A549 (cell line): ENCODE data around the gene TMEM145. TPM values are rescaled to one million over a fixed set of nuclear protein-coding genes. Genes with fewer than 3 reads are reported as not detected.

Experiments
- ATAC-seq, 2 experiments: fragments of 200-7000 bp in 1 of 2; fragments of >200 bp in 1 of 2; cut with Nextera tagmentation in 1 of 2; cut with Tn5 transposase in 1 of 2; 3 replicates each; pipeline versions ENCODE4 v1.8.0 to v1.9.1; 2018 to 2020; ENCODE audit warnings: mild to moderate bottlenecking in 1 of 2, moderate library complexity in 1 of 2
- CTCF ChIA-PET: fragments of 300-600 bp; sonication (Branson Sonifier 250); formaldehyde crosslinking; extraction: SDS; loops from one replicate; lab custom pipeline; 2021; ENCODE audit warnings: antibody characterized with exemption, inconsistent platforms; lab: Yijun Ruan, JAX
- POLR2A ChIA-PET: fragments of 350-600 bp; formaldehyde crosslinking; extraction: SDS; loops from one replicate; lab custom pipeline; 2021; ENCODE audit warnings: antibody characterized with exemption, inconsistent platforms; lab: Yijun Ruan, JAX
- DNase-seq, 2 experiments: peaks; one replicate each; pipeline versions ENCODE4 v3.0.0 to v3.0.0-alpha.2; 2011 to 2016; ENCODE audit warnings: low read depth in 1 of 2, low spot score in 1 of 2
- FAIRE-seq: peaks from 2 replicates; lab custom pipeline; 2011; peaks lifted over from hg19 to GRCh38; lab: Jason Lieb, UNC
- H3K27ac ChIP-seq, 2 experiments: fragments of >200 bp; sonication (Bioruptor Twin); formaldehyde crosslinking; 3 replicates each; pipeline ENCODE4 v1.5.1; 2016 to 2017
- H3K4me1 ChIP-seq: fragments of >200 bp; sonication (Bioruptor Twin); formaldehyde crosslinking; 3 replicates; pipeline ENCODE4 v1.6.1; 2016
- H3K4me2 ChIP-seq: fragments of >200 bp; sonication (Bioruptor Twin); formaldehyde crosslinking; 3 replicates; pipeline ENCODE4 v1.6.1; 2016
- H3K4me3 ChIP-seq: fragments of >200 bp; sonication (Bioruptor Twin); formaldehyde crosslinking; 3 replicates; pipeline ENCODE4 v1.5.1; 2016
- H3K9me3 ChIP-seq: fragments of >200 bp; sonication (Bioruptor Twin); formaldehyde crosslinking; 3 replicates; pipeline ENCODE4 v1.6.1; 2016
- CHD4 ChIP-seq: fragments of 200-600 bp; sonication (generic); IDR thresholded peaks from 2 replicates; pipeline ENCODE4 v1.6.1; 2016; ENCODE audit warnings: antibody characterized with exemption, mild to moderate bottlenecking, borderline replicate concordance
- JUN ChIP-seq, 2 experiments: fragments of >200 bp; sonication (Bioruptor Twin); formaldehyde crosslinking; IDR thresholded peaks; 2 replicates in 1 of 2; 3 replicates in 1 of 2; pipeline ENCODE4 v1.6.1; 2016 to 2017
- JUNB ChIP-seq: fragments of >200 bp; sonication (Bioruptor Twin); formaldehyde crosslinking; IDR thresholded peaks from 2 replicates; pipeline ENCODE4 v1.6.1; 2016
- KDM5A ChIP-seq: fragments of 200-600 bp; sonication (generic); IDR thresholded peaks from 2 replicates; pipeline ENCODE4 v1.6.1; 2016; ENCODE audit warnings: antibody characterized with exemption, mild to moderate bottlenecking
- MAFK ChIP-seq: fragments of 450-650 bp; IDR thresholded peaks from 2 replicates; pipeline ENCODE4 v1.6.1; 2014; ENCODE audit not compliant: partially characterized antibody
- NFE2L2 ChIP-seq: fragments of 150-350 bp; conservative IDR thresholded peaks from 2 replicates; pipeline ENCODE4 v1.6.1; 2014; ENCODE audit warnings: low read length
- NPAS2 ChIP-seq: fragments of 250-450 bp; sonication (Bioruptor Pico); IDR thresholded peaks from 2 replicates; pipeline ENCODE4 v1.8.0; 2022; ENCODE audit warnings: mild to moderate bottlenecking, moderate library complexity, borderline replicate concordance
- PHF8 ChIP-seq: fragments of 200-600 bp; sonication (generic); IDR thresholded peaks from 2 replicates; pipeline ENCODE4 v1.6.1; 2016; ENCODE audit warnings: low read depth, mild to moderate bottlenecking, antibody characterized with exemption, moderate library complexity, borderline replicate concordance
- POLR2A ChIP-seq: IDR thresholded peaks from 2 replicates; pipeline ENCODE4 v1.6.1; 2012; ENCODE audit warnings: mild to moderate bottlenecking, low read length
- RFX5 ChIP-seq: fragments of 450-650 bp; IDR thresholded peaks from 2 replicates; pipeline ENCODE4 v1.7.1; 2014; ENCODE audit warnings: antibody characterized with exemption, mild to moderate bottlenecking, moderate library complexity
- SMC3 ChIP-seq: fragments of >200 bp; sonication (Bioruptor Twin); formaldehyde crosslinking; IDR thresholded peaks from 3 replicates; pipeline ENCODE4 v1.6.1; 2018; ENCODE audit warnings: inconsistent platforms
- ZSCAN20 ChIP-seq: fragments of 250-450 bp; sonication (Bioruptor Pico); IDR thresholded peaks from 2 replicates; pipeline ENCODE4 v1.8.0; 2022; ENCODE audit warnings: mild to moderate bottlenecking, moderate library complexity
- WGBS: methylation state at CpG from one replicate; pipeline ENCODE4 v1.1.6; 2017; ENCODE audit errors: missing lambda C conversion rate; 5-methylcytosine and 5-hydroxymethylcytosine counted together
- polyA plus RNA-seq, 4 experiments: library from polyadenylated mRNA; depleted of rRNA in 3 of 4; stranded (reverse); fragments of >200 nt; fragmentation: RNase III in 1 of 4; extraction: RNeasy Plus Mini Kit Qiagen cat#74134 plus additional on column Dnase treatment in 1 of 4; gene quantifications; 2 replicates in 3 of 4; 3 replicates in 1 of 4; pipeline ENCODE4 v1.2.3, GENCODE V29; 2011 to 2017
- TF ChIP-seq, protein P1 (sequence below): fragments of >200 bp; sonication (Bioruptor Twin); formaldehyde crosslinking; IDR thresholded peaks from 3 replicates; pipeline ENCODE4 v1.6.1; 2016
- TF ChIP-seq, protein P2 (sequence below): IDR thresholded peaks from 2 replicates; pipeline ENCODE4 v1.6.1; 2012
- TF ChIP-seq, protein P3 (sequence below): fragments of 250-450 bp; sonication (Bioruptor Pico); IDR thresholded peaks from 2 replicates; pipeline ENCODE4 v1.5.0; 2020; ENCODE audit warnings: low read depth, mild to moderate bottlenecking, moderate library complexity
- TF ChIP-seq, protein P4 (sequence below): fragments of 200-600 bp; sonication (generic); IDR thresholded peaks from 2 replicates; pipeline ENCODE4 v1.6.1; 2016; ENCODE audit warnings: antibody characterized with exemption, mild to moderate bottlenecking, moderate library complexity

The TMEM145 gene
- polyA plus RNA-seq, 2 of the 4 experiments (the other 2 are of a cell fraction): 0.71 to 3.6 TPM

DNA sequence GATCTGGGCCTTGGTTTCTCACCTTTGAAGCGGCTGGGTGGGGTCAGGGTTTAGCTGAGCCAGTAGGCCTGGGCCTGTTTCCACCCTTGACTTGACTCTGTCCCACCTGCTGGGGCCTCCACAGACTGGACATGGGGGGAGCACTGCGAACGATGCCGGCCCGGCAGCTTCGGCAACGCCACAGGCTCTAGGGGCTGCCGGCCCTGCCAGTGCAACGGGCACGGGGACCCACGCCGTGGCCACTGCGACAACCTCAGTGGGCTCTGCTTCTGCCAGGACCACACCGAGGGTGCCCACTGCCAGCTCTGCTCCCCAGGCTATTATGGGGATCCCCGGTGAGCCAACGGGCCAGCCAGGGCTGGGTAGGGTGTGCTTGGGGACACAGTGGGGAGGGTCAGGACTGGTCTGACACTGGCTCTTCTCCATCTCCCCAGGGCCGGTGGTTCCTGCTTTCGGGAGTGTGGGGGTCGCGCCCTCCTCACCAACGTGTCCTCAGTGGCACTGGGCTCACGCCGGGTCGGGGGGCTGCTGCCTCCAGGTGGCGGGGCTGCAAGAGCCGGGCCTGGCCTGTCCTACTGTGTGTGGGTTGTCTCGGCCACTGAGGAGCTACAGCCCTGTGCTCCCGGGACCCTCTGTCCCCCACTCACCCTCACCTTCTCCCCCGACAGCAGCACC lies 40.4 kb downstream of the TMEM145 start:
- Histone ChIP-seq H3K4me3 (no peak overlapping the region), H3K4me1 (no peaks in the 10 kb centered on the region), H3K27ac (no peak overlapping the region), H3K9me3 (no peaks in the 10 kb centered on the region), H3K4me2 (no peak overlapping the region)
- TF ChIP-seq, protein P1, sequence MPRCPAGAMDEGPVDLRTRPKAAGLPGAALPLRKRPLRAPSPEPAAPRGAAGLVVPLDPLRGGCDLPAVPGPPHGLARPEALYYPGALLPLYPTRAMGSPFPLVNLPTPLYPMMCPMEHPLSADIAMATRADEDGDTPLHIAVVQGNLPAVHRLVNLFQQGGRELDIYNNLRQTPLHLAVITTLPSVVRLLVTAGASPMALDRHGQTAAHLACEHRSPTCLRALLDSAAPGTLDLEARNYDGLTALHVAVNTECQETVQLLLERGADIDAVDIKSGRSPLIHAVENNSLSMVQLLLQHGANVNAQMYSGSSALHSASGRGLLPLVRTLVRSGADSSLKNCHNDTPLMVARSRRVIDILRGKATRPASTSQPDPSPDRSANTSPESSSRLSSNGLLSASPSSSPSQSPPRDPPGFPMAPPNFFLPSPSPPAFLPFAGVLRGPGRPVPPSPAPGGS: no peak
- TF ChIP-seq, protein P2, sequence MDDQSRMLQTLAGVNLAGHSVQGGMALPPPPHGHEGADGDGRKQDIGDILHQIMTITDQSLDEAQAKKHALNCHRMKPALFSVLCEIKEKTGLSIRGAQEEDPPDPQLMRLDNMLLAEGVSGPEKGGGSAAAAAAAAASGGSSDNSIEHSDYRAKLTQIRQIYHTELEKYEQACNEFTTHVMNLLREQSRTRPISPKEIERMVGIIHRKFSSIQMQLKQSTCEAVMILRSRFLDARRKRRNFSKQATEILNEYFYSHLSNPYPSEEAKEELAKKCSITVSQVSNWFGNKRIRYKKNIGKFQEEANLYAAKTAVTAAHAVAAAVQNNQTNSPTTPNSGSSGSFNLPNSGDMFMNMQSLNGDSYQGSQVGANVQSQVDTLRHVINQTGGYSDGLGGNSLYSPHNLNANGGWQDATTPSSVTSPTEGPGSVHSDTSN: no peak
- TF ChIP-seq ZSCAN20: no peak
- TF ChIP-seq RFX5: no peak
- no peak for TF ChIP-seq SMC3
- ATAC-seq (no peak), DNase-seq (no peak), FAIRE-seq (no peak)
- POLR2A ChIA-PET: no interaction called here
- CTCF ChIA-PET: interaction anchor here (0.8 to 2.5 kb wide), 12 partner anchors 10 to 244 kb away, joined by 3 to 10 read pairs (median 6); no protein-coding TSS in a partner anchor
- WGBS: 91% methylated on average over 29 of the region's 29 CpGs

DNA sequence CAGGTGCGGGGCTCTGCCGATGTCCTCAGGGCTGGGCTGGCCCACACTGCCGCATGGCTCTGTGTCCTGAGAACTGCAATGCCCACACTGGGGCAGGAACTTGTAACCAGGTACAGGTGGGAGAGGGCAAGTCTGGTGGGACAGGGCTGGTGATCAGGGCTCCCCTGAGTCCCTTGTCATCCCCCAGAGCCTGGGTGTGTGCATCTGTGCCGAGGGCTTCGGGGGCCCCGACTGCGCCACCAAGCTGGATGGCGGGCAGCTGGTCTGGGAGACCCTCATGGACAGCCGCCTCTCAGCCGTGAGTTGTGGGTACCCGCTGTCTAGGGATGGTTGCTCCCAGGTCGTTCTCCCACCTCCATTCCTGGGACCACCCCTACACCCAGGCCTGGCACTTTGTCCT lies 42.8 kb downstream of the TMEM145 start:
- TF ChIP-seq NFE2L2: no peak
- TF ChIP-seq, protein P3, sequence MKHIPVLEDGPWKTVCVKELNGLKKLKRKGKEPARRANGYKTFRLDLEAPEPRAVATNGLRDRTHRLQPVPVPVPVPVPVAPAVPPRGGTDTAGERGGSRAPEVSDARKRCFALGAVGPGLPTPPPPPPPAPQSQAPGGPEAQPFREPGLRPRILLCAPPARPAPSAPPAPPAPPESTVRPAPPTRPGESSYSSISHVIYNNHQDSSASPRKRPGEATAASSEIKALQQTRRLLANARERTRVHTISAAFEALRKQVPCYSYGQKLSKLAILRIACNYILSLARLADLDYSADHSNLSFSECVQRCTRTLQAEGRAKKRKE (CRISPR knock-in tag): no peak
- FAIRE-seq: no peak
- DNase-seq: no peak
- H3K9me3 ChIP-seq: no peaks in the 10 kb centered on the region
- POLR2A ChIA-PET: no interaction called here
- WGBS: 91% methylated on average over 12 of the region's 12 CpGs
- no peak for ATAC-seq
- H3K27ac ChIP-seq: no peak overlapping the region
- no peak overlapping the region for H3K4me2 ChIP-seq
- no peak overlapping the region for H3K4me3 ChIP-seq
- H3K4me1 ChIP-seq: no peaks in the 10 kb centered on the region
- CTCF ChIA-PET: interaction anchor here (0.9 to 2.5 kb wide), 8 partner anchors 8 to 247 kb away, joined by 3 to 10 read pairs (median 4); partner anchors contain the start of gene POU2F2

DNA sequence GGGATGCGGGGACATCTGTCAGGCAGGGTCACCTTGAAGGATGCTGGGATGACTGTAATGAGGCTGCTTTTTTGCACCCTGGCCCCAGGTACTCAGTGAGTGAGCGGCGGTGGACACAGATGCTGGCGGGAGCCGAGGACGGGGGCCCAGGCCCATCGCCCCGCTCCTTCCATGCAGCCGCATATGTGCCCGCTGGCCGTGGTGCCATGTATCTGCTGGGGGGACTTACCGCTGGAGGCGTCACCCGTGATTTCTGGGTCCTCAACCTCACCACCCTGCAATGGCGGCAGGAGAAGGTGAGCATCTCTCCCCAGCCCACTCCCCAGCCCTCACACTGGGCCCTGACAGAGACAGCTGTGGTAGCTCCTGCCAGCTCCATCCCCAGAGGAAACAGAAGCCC lies 43.6 kb downstream of the TMEM145 start:
- Histone ChIP-seq H3K4me2 (no peak overlapping the region), H3K9me3 (no peaks in the 10 kb centered on the region), H3K4me3 (no peak overlapping the region), H3K4me1 (no peaks in the 10 kb centered on the region), H3K27ac (no peak overlapping the region)
- ChIA-PET POLR2A (no interaction called here), CTCF (interaction anchor here (0.9 to 1.6 kb wide), 4 partner anchors 31 to 63 kb away, joined by 3 to 4 read pairs (median 4); no protein-coding TSS in a partner anchor)
- TF ChIP-seq MAFK: no peak
- no peak for TF ChIP-seq JUNB
- no peak for TF ChIP-seq NPAS2
- no peak for TF ChIP-seq KDM5A
- no peak for TF ChIP-seq JUN (IDR thresholded peaks at IDR 0.05)
- TF ChIP-seq CHD4: no peak
- TF ChIP-seq PHF8: no peak
- FAIRE-seq: no peak
- no peak for DNase-seq
- WGBS: 93% methylated on average over 15 of the region's 15 CpGs
- ATAC-seq: no peak

DNA sequence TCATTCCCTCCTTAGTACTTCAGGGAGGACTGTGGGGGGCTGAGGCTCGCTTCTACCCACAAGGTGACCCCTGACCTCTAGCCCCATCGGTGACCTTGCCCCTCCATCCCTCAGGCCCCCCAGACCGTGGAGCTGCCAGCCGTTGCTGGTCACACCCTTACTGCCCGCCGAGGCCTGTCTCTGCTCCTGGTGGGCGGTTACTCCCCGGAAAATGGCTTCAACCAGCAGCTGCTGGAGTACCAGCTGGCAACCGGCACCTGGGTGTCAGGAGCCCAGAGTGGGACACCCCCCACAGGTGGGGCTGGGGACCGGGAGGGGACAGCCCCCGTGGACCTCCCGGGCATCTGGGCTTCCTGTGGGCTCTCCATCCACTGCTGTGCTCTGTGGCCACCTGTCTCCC lies 44.2 kb downstream of the TMEM145 start:
- no peak overlapping the region for H3K4me3 ChIP-seq
- H3K4me1 ChIP-seq: no peaks in the 10 kb centered on the region
- WGBS: 82% methylated on average over 12 of the region's 12 CpGs
- CTCF ChIA-PET: interaction anchor here (0.6 to 1.6 kb wide), 4 partner anchors 16 to 62 kb away, joined by 3 to 4 read pairs (median 4); no protein-coding TSS in a partner anchor
- TF ChIP-seq, protein P1: no peak
- no peak for TF ChIP-seq POLR2A
- TF ChIP-seq, protein P4, sequence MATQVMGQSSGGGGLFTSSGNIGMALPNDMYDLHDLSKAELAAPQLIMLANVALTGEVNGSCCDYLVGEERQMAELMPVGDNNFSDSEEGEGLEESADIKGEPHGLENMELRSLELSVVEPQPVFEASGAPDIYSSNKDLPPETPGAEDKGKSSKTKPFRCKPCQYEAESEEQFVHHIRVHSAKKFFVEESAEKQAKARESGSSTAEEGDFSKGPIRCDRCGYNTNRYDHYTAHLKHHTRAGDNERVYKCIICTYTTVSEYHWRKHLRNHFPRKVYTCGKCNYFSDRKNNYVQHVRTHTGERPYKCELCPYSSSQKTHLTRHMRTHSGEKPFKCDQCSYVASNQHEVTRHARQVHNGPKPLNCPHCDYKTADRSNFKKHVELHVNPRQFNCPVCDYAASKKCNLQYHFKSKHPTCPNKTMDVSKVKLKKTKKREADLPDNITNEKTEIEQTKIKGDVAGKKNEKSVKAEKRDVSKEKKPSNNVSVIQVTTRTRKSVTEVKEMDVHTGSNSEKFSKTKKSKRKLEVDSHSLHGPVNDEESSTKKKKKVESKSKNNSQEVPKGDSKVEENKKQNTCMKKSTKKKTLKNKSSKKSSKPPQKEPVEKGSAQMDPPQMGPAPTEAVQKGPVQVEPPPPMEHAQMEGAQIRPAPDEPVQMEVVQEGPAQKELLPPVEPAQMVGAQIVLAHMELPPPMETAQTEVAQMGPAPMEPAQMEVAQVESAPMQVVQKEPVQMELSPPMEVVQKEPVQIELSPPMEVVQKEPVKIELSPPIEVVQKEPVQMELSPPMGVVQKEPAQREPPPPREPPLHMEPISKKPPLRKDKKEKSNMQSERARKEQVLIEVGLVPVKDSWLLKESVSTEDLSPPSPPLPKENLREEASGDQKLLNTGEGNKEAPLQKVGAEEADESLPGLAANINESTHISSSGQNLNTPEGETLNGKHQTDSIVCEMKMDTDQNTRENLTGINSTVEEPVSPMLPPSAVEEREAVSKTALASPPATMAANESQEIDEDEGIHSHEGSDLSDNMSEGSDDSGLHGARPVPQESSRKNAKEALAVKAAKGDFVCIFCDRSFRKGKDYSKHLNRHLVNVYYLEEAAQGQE: no peak
- FAIRE-seq (no peak), ATAC-seq (no peak), DNase-seq (no peak)
- H3K4me2 ChIP-seq: no peak overlapping the region
- POLR2A ChIA-PET: no interaction called here
- H3K27ac ChIP-seq: no peak overlapping the region
- H3K9me3 ChIP-seq: no peaks in the 10 kb centered on the region
